Activated T-cell treated with anti-CD3 and anti-CD28 coated beads, Interleukin-2, amount 50 U/mL, for 4 hours (primary cell): ENCODE results near the gene FOXD4L1. TPM values are rescaled to one million over a fixed set of nuclear protein-coding genes. Genes with fewer than 3 reads are reported as not detected.
A peak's percentile ranks its signal among the peaks of the same experiment; 100 is the strongest.
"Not testable (repeated sequence)": the region's sequence is repeated elsewhere in the genome, so short reads cannot be mapped to it uniquely, and the experiment has no call there.

ENCODE experiments used
- ATAC-seq, 2 donors: fragments of 200-7000 bp; cut with Tn5 transposase; one replicate each; pipeline ENCODE4 v1.10.0; 2021
- DNase-seq: peaks from one replicate; pipeline ENCODE4 v3.0.0-alpha.2; 2020
- H3K27me3 Mint-ChIP-seq: one replicate; pipeline ENCODE4 v1.8.0; 2021; ENCODE audit warnings: low read depth, mixed read lengths
- H3K36me3 Mint-ChIP-seq: one replicate; pipeline ENCODE4 v1.8.0; 2022; ENCODE audit warnings: mixed read lengths; ENCODE audit not compliant: insufficient read depth
- H3K4me1 Mint-ChIP-seq: one replicate; pipeline ENCODE4 v1.8.0; 2021; ENCODE audit warnings: low read depth, mixed read lengths
- H3K4me3 Mint-ChIP-seq: one replicate; pipeline ENCODE4 v1.8.0; 2021; ENCODE audit warnings: mild to moderate bottlenecking, moderate library complexity, mixed read lengths
- H3K9me3 Mint-ChIP-seq: one replicate; pipeline ENCODE4 v1.8.0; 2021; ENCODE audit warnings: mixed read lengths
- total RNA-seq, 3 donors: library from RNA; stranded (reverse); gene quantifications; one replicate each; pipeline ENCODE4 v1.2.1, GENCODE V29; 2021

FOXD4L1 gene
- total RNA-seq, 3 donors from 2014 or later, result 0.11 to 0.18 (median 0.16) TPM

DNA sequence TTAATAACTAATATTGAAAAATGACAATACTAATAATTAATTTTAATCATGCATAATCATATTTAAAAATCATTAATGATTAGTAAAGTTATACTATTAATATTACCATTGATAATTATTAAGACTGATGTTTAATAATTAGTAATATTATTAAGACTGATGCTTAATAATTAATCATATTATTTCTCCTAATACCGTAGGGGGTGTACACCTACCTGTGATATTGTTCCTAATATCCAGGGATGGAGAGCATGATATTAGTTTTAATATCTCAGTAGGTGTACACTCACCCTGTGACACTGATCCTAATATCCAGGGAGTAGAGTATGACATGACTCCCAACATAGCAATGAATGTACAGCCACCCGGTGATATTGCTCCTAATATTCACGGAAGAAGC, 12.4 kb downstream of the FOXD4L1 start:
- DNase-seq, H3K4me1 Mint-ChIP-seq, H3K4me3 Mint-ChIP-seq, H3K36me3 Mint-ChIP-seq, H3K9me3 Mint-ChIP-seq, ATAC-seq: not testable (repeated sequence)
- H3K27me3 Mint-ChIP-seq, result peaks cover 15% of the 10 kb centered on the region

DNA sequence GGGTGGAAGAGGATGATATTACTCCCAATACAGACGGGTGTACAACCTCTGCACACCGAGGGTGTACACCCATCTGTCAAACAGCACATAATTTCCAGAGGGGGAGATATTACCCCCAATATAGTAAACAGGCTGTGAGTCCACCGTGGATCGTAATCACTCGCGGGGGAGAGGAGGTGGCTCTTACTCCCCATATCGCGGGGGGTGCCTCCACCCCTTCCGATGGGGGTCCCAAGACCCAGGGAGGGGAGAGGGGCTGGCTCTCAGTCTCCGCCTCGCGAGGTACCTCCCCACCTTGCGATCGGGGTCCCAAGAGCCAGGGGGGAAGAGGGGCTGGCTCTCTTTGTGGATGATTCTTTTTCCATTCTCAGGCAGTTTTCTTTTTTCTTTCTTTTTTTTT, 13.4 kb downstream of the FOXD4L1 start:
- not testable (repeated sequence) for ATAC-seq, H3K4me1 Mint-ChIP-seq, H3K9me3 Mint-ChIP-seq, H3K4me3 Mint-ChIP-seq, DNase-seq, H3K36me3 Mint-ChIP-seq
- peaks cover 15% of the 10 kb centered on the region for H3K27me3 Mint-ChIP-seq

DNA sequence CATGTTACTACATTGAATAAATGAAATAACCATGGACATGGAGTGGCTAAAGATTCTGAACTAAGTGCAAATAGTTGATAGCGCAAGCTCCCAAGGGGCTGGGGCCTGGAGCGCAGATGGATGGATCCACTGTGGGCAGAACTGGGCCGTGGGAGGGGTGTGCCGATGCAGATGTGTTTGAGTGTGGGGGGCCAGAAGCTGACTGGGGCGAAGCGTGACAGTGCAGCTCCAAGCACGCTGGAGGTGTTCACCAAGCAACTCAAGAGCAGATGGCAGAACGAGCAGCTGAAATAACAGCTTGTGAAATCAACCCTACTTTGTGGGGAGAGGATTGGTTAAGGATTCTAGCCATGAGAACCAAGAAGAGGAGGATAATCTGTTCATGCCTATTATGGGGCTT, 17.0 kb downstream of the FOXD4L1 start:
- not testable (repeated sequence) for H3K36me3 Mint-ChIP-seq, H3K4me1 Mint-ChIP-seq, H3K4me3 Mint-ChIP-seq, ATAC-seq, H3K9me3 Mint-ChIP-seq, H3K27me3 Mint-ChIP-seq, DNase-seq

GRCh38 chr2:113515995-113516394, 17.5 kb downstream of the FOXD4L1 start:
- H3K27me3 Mint-ChIP-seq, H3K4me3 Mint-ChIP-seq, H3K4me1 Mint-ChIP-seq, H3K36me3 Mint-ChIP-seq, DNase-seq, ATAC-seq, H3K9me3 Mint-ChIP-seq: not testable (repeated sequence)

DNA sequence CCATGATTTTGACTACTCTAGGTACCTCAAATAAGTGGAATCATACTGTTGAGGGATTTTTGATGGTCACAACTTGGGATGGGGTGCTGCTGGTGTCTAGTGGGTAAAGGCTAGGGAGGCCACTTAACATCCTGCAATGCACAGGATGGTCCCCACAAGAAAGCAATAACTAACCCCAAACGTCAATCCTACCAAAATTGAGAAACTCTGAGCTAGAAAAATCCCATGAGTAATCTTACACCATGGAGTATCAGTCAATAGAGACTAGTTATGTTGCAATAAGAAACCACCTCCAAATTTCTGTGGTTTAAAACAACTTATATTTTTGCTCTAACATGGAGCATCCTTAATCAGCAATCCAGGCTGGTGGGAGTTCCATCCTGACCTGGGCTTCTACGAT, 18.6 kb downstream of the FOXD4L1 start:
- not testable (repeated sequence) for H3K9me3 Mint-ChIP-seq, ATAC-seq, H3K4me3 Mint-ChIP-seq

DNA sequence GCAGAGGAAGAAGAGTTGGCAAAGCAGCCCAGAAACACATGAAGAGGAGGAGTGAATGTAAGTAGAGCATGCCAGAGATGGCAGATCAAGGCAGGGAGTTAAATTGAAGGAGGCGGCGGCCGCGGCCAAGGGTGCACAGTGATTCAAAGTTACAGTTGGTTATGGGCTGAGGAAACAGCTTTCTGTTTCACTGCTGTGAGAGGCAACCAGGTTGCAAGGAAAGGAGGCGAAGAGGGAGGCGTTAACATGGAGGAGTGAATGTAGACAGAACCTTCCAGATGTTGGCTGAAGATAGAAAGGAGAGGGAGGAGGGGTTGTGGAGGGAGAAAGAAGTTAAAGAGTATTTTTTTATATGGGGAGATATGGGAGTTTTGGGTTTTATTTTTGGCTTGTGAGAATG, 22.4 kb downstream of the FOXD4L1 start:
- DNase-seq, result not testable (repeated sequence)

More for the DNA sequence above, 18.6 kb downstream of the FOXD4L1 start:
- not testable (repeated sequence) for H3K4me1 Mint-ChIP-seq, H3K36me3 Mint-ChIP-seq, H3K27me3 Mint-ChIP-seq, DNase-seq

GRCh38 chr2:113521492-113521891, 23.0 kb downstream of the FOXD4L1 start:
- H3K36me3 Mint-ChIP-seq, ATAC-seq, H3K27me3 Mint-ChIP-seq, H3K9me3 Mint-ChIP-seq, H3K4me3 Mint-ChIP-seq, H3K4me1 Mint-ChIP-seq, DNase-seq: not testable (repeated sequence)

More for the DNA sequence above, 22.4 kb downstream of the FOXD4L1 start:
- H3K9me3 Mint-ChIP-seq, ATAC-seq, H3K36me3 Mint-ChIP-seq, H3K4me3 Mint-ChIP-seq, H3K27me3 Mint-ChIP-seq, H3K4me1 Mint-ChIP-seq: not testable (repeated sequence)

GRCh38 chr2:113524986-113525385, 26.5 kb downstream of the FOXD4L1 start:
- H3K27me3 Mint-ChIP-seq, ATAC-seq, H3K36me3 Mint-ChIP-seq, DNase-seq, H3K4me3 Mint-ChIP-seq, H3K9me3 Mint-ChIP-seq, H3K4me1 Mint-ChIP-seq: not testable (repeated sequence)

GRCh38 chr2:113527350-113528045, 29.0 kb downstream of the FOXD4L1 start:
- H3K27me3 Mint-ChIP-seq, DNase-seq, H3K4me3 Mint-ChIP-seq, H3K9me3 Mint-ChIP-seq, H3K4me1 Mint-ChIP-seq, H3K36me3 Mint-ChIP-seq: not testable (repeated sequence)
- ATAC-seq, result peak; percentile 85 to 89

DNA sequence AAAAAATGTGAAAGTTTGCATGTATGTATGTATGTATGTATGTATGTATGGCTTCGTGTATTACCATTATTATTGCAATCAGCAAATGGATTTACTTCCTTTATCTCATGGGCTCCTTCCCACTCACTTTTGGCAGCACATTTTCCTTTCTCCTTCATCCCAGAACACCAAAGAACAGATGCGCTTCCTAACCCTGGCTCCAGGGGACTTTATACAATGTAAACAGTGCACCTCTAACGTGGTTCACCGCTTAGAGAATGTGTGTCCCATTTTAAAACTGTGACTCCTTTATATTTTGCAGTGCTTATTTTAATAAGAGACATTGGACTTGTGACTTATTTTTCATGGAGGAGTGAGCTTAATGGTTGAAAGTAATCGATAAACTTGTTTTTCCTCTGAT, 29.7 kb downstream of the FOXD4L1 start:
- DNase-seq, H3K27me3 Mint-ChIP-seq, H3K9me3 Mint-ChIP-seq, H3K4me1 Mint-ChIP-seq, H3K4me3 Mint-ChIP-seq, H3K36me3 Mint-ChIP-seq, ATAC-seq: not testable (repeated sequence)

- H3K9me3 Mint-ChIP-seq, H3K4me1 Mint-ChIP-seq, ATAC-seq, H3K4me3 Mint-ChIP-seq, H3K27me3 Mint-ChIP-seq, H3K36me3 Mint-ChIP-seq, DNase-seq: not testable (repeated sequence)
Measured at GRCh38 chr2:113528904-113529303, 30.4 kb downstream of the FOXD4L1 start.

DNA sequence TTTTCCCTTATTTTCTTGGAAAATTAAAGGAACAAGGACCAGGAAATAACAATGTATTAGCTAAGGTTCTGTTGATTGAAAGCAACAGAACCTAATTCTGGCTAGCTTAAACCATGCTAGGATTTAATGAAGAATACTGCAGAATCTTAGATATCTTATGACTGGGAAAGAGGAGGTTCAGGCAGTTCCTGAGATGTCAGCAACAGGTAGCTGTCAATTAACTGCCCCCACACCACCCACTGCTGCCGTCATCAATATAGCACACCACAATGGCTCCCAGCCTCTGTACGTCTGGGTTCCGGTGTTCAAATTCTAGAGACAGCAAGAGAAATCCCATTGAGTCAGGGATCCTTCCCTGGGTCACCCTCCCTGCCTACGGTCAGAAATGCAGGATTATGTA, 34.5 kb downstream of the FOXD4L1 start:
- H3K27me3 Mint-ChIP-seq, H3K36me3 Mint-ChIP-seq, ATAC-seq, H3K4me3 Mint-ChIP-seq, H3K9me3 Mint-ChIP-seq, DNase-seq, H3K4me1 Mint-ChIP-seq: not testable (repeated sequence)

DNA sequence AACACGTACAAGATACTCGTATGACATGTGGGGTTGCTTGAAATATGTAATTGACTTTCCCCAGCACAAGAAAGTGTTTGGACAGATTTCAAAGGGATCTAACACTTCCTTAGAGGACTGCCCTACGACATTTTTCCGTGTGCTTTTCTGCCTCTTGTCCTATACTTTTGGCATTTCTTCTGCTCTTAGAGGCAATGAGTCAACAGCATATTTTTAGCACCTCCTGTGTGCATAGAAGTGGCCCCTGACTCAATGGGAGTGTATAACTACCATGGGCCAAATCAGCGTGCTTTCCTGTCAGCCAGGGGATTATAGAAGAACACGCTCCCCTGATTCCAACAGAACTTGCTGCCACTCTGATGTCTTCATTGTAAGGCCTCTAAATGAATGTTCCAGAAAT, 38.1 kb downstream of the FOXD4L1 start:
- H3K27me3 Mint-ChIP-seq, H3K4me3 Mint-ChIP-seq, ATAC-seq, H3K9me3 Mint-ChIP-seq, H3K4me1 Mint-ChIP-seq, H3K36me3 Mint-ChIP-seq, DNase-seq: not testable (repeated sequence)

- H3K9me3 Mint-ChIP-seq, H3K36me3 Mint-ChIP-seq, H3K4me1 Mint-ChIP-seq, DNase-seq, ATAC-seq, H3K27me3 Mint-ChIP-seq: not testable (repeated sequence)
- H3K4me3 Mint-ChIP-seq, result peak overlapping the region; percentile 79
Measured at GRCh38 chr2:113540834-113541203, 42.4 kb downstream of the FOXD4L1 start.

DNA sequence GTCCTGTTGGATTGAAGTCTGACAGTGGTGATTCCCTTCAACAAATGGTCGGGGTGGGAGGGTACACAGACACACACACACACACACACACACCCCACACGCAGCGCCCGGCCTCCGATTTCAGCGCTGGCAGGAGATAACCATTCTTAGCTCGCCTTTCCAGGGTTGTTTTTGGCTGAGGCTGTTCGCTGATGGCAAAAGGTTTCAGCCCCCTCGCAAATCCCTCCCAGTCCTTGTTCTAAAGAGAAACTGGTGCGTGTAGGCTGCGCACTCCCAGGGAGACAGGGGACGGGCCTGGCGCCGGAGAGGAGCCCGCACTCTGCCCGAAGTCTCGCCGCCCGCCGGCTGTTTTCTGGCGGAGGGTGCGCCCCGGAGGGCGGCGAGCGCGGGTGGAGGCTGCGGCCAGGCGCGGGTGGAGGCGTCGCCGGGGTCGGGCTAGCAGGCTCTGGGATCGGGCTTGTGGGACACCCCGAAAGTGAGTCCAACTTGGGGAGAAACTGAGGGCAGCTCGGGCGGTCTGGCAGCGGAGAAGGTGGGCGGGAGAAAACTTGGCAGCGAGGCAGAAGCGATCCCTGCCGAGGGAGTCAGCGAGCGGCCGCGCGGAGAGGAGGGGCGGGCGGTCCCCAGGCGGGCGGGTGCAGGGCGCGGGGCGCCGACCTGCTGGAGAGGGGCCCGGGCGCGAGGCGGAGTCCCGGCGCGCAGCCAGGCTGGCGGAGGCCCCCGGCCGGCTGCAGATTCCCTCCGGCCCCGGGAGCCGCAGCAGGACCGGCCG, 42.9 kb downstream of the FOXD4L1 start:
- ATAC-seq (peak; percentile 76 to 79), DNase-seq (peak; percentile 7)
- H3K27me3 Mint-ChIP-seq, H3K9me3 Mint-ChIP-seq, H3K4me1 Mint-ChIP-seq, H3K36me3 Mint-ChIP-seq: not testable (repeated sequence)
- H3K4me3 Mint-ChIP-seq, result peak overlapping the region; percentile 79
